HG02840 (cell line): ENCODE measurements around the gene SNRNP200.
"Not testable (repeated sequence)": the region's sequence is repeated elsewhere in the genome, so short reads cannot be mapped to it uniquely, and the experiment has no call there.

Experiments
- ATAC-seq: cut with Tn5 transposase; IDR thresholded peaks from one replicate; pipeline ENCODE4 v1.9.1; 2021; ENCODE audit warnings: mild to moderate bottlenecking, moderate library complexity, moderate number of reproducible peaks; ENCODE audit not compliant: unreplicated experiment, low FRiP score

SNRNP200 gene

GRCh38 chr2:96276787-96277499 lies 28.4 kb downstream of the SNRNP200 start:
- no peak for ATAC-seq

- ATAC-seq = no peak
Observed at GRCh38 chr2:96274355-96275056, 30.8 kb downstream of the SNRNP200 start.

- no peak for ATAC-seq
Observed at GRCh38 chr2:96273763-96274162, 31.6 kb downstream of the SNRNP200 start.

- ATAC-seq = no peak
Observed at GRCh38 chr2:96271995-96272394, 33.4 kb downstream of the SNRNP200 start.

GRCh38 chr2:96267159-96267971 lies 38.0 kb downstream of the SNRNP200 start:
- ATAC-seq = no peak

GRCh38 chr2:96265840-96266679 lies 39.3 kb downstream of the SNRNP200 start, which contains the start of the genes CIAO1 and TMEM127:
Gene CIAO1 (plus strand): TSS chr2:96266225. CDS start chr2:96266351, 126 bp downstream.
Gene TMEM127 (minus strand): TSS chr2:96265997. CDS start chr2:96265381, 616 bp downstream.
- peak; percentile 88 for ATAC-seq

GRCh38 chr2:96265349-96265839 lies 40.0 kb downstream of the SNRNP200 start:
- peak; percentile 33 for ATAC-seq

- ATAC-seq = peak; percentile 2
Observed at GRCh38 chr2:96264656-96265348, 40.5 kb downstream of the SNRNP200 start.

GRCh38 chr2:96264086-96264485 lies 41.3 kb downstream of the SNRNP200 start:
- no peak for ATAC-seq

GRCh38 chr2:96262306-96262705 lies 43.0 kb downstream of the SNRNP200 start:
- no peak for ATAC-seq

GRCh38 chr2:96261328-96262003 lies 43.9 kb downstream of the SNRNP200 start:
- no peak for ATAC-seq

GRCh38 chr2:96260387-96261260 lies 44.7 kb downstream of the SNRNP200 start:
- ATAC-seq = no peak

GRCh38 chr2:96259497-96259921 lies 45.8 kb downstream of the SNRNP200 start:
- no peak for ATAC-seq

GRCh38 chr2:96258166-96259022 lies 47.0 kb downstream of the SNRNP200 start:
- no peak for ATAC-seq

- ATAC-seq = not testable (repeated sequence)
Observed at GRCh38 chr2:96257744-96258143, 47.6 kb downstream of the SNRNP200 start.

GRCh38 chr2:96256611-96257113 lies 48.7 kb downstream of the SNRNP200 start:
- no peak for ATAC-seq

- no peak for ATAC-seq
Observed at GRCh38 chr2:96254571-96254970, 50.8 kb downstream of the SNRNP200 start.
